AG10803 (cell line): ENCODE results near the gene RBMS1.

Experiments
- DNase-seq: peaks from one replicate; pipeline ENCODE4 v3.0.0; 2010; ENCODE audit warnings: low read depth
- H3K4me3 ChIP-seq: 2 replicates; pipeline ENCODE4 v1.5.1; 2011; ENCODE audit warnings: mild to moderate bottlenecking, low read length, control low read depth
- TF ChIP-seq, protein P1 (sequence below): conservative IDR thresholded peaks from 2 replicates; pipeline ENCODE4 v1.5.1; 2011; ENCODE audit warnings: mild to moderate bottlenecking, low read length, control low read depth, inconsistent platforms

The RBMS1 gene

GRCh38 chr2:160310118-160310828, 183.3 kb downstream of the RBMS1 start:
- TF ChIP-seq, protein P1, sequence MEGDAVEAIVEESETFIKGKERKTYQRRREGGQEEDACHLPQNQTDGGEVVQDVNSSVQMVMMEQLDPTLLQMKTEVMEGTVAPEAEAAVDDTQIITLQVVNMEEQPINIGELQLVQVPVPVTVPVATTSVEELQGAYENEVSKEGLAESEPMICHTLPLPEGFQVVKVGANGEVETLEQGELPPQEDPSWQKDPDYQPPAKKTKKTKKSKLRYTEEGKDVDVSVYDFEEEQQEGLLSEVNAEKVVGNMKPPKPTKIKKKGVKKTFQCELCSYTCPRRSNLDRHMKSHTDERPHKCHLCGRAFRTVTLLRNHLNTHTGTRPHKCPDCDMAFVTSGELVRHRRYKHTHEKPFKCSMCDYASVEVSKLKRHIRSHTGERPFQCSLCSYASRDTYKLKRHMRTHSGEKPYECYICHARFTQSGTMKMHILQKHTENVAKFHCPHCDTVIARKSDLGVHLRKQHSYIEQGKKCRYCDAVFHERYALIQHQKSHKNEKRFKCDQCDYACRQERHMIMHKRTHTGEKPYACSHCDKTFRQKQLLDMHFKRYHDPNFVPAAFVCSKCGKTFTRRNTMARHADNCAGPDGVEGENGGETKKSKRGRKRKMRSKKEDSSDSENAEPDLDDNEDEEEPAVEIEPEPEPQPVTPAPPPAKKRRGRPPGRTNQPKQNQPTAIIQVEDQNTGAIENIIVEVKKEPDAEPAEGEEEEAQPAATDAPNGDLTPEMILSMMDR, result no peak

GRCh38 chr2:160309585-160309984, 184.0 kb downstream of the RBMS1 start:
- no peak overlapping the region for H3K4me3 ChIP-seq
- TF ChIP-seq, protein P1, result no peak
- DNase-seq, result peak; percentile 54

More at GRCh38 chr2:160310118-160310828, 183.3 kb downstream of the RBMS1 start:
- no peak overlapping the region for H3K4me3 ChIP-seq
- no peak for DNase-seq

- H3K4me3 ChIP-seq, result no peak overlapping the region
- peak; percentile 86 for DNase-seq
Measured at GRCh38 chr2:160308915-160309314, 184.7 kb downstream of the RBMS1 start.

DNA sequence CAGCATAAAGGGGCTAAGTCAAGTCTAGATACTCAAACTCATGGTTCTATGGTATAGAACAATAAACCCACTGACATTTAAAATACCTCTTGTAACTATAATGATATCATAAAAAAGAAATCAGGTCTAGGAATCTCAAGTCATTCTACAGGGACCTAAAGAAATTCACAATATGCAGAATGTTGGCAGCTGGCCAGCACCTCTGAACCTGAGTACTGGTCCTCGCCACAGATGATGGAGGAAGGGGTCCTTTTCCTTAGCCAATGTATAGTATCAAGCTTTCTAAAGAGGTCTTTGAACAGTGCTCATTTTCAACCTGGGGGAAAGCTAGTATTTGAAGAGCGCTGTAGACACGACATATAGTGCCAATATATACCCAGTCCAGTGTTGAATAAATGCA, 185.1 kb downstream of the RBMS1 start:
- no peak overlapping the region for H3K4me3 ChIP-seq
- DNase-seq, result no peak
- TF ChIP-seq, protein P1, result no peak

More at GRCh38 chr2:160308915-160309314, 184.7 kb downstream of the RBMS1 start:
- TF ChIP-seq, protein P1, result no peak

DNA sequence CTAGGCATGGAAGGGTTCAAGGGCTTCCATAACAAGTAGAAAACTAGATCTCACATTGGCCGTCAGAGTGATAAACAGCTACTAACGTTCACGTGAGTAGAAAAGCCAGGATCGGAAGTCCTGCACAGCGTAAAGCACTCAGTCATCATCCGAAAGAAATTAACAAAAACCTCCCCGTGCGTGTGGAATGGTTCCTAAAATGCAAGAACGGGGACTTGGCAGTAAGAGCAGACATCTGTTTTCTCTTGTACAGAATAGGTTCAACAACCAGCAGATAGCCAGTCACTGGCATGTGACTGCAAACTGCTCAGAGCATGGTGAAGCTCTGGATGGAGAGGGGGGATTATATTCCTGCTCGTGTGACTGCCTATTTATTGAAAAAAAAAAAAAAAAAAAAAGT, 186.6 kb downstream of the RBMS1 start:
- peak; percentile 98 for DNase-seq
- TF ChIP-seq, protein P1, result no peak

DNA sequence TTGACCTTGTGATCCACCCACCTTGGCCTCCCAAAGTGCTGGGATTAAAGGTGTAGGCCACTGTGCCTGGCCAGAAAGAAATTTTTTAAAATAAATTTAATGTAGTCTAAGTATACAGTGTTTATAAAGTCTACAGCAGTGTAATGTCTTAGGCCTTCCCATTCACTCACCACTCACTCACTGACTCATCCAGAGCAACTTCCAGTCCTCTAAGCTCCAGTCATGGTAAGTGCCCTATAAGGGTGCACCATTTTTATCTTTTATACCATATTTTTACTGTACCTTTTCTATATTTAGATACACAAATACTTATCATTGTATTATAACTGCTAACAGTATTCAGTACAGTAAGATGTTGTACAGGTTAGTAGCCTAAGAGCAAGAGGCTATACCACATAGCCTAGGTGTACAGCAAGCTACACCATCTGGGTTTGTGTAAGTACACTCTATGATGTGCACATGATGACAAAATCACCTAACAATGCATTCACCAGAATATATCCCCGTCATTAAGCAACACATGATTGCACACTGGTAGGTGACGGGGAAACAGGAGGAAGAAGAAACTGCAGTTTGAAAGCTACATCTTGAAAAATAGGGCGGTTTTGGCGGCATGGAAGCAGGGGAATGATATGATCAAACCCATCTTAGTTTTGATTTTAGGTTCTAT, 188.4 kb downstream of the RBMS1 start:
- peak; percentile 83 for DNase-seq
- no peak overlapping the region for H3K4me3 ChIP-seq
- TF ChIP-seq, protein P1, result no peak

More for the DNA sequence above, 186.6 kb downstream of the RBMS1 start:
- H3K4me3 ChIP-seq, result peak overlapping the region; percentile 4

- TF ChIP-seq, protein P1, result no peak
- H3K4me3 ChIP-seq, result no peak overlapping the region
- no peak for DNase-seq
Measured at GRCh38 chr2:160303527-160303926, 190.1 kb downstream of the RBMS1 start.
